NCI-H2227 (cell line): Measurements from ENCODE around the gene STXBP6.
"Not testable (repeated sequence)": the region's sequence is repeated elsewhere in the genome, so short reads cannot be mapped to it uniquely, and the experiment has no call there.

Source experiments
- DNase-seq: peaks from one replicate; lab custom pipeline; 2025; ENCODE audit not compliant: unreplicated experiment; lab: John Stamatoyannopoulos, UW

Gene STXBP6

GRCh38 chr14:24959791-24960331 is 90.1 kb downstream of the STXBP6 start:
- no peak for DNase-seq

DNA sequence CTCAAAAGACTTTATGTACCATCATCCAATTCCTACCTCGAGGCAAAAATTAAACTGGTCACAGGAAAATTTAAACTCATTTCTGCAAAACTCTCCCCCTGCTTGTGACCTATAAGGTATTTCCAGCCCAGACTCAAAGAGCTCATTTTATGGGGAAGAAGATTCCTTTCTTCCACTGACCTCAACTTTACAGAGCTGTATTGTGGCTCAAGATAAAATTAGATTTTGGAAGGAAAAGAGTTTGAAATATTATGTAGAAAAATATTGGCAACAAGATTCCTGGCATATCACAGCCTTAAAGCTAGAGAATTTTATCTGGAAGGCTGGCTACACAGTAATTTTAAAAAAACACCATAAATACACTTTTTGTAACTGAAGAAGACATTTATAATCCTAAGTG is 91.7 kb downstream of the STXBP6 start:
- no peak for DNase-seq

DNA sequence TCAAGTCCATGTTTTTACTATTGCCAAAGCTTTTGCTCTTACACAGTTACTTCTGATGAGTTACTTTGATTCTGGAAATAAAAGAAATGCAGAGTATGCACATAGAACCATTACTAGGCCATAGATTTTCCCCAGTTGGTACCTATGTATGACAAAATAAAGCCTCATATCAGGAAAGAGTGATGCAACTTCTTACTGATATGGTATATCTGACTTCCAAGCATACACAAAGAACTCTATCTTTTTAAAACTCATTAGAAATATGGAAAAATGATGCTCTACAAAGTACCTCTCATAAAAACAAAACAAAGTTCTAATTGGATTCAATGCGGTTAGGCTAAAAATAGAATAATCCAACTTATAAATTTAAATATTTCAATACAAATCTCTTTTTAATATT is 92.1 kb downstream of the STXBP6 start:
- DNase-seq, result no peak

- DNase-seq, result no peak
Observed at GRCh38 chr14:24956104-24956503, 93.8 kb downstream of the STXBP6 start.

- no peak for DNase-seq
Observed at GRCh38 chr14:24954700-24955037, 95.3 kb downstream of the STXBP6 start.

DNA sequence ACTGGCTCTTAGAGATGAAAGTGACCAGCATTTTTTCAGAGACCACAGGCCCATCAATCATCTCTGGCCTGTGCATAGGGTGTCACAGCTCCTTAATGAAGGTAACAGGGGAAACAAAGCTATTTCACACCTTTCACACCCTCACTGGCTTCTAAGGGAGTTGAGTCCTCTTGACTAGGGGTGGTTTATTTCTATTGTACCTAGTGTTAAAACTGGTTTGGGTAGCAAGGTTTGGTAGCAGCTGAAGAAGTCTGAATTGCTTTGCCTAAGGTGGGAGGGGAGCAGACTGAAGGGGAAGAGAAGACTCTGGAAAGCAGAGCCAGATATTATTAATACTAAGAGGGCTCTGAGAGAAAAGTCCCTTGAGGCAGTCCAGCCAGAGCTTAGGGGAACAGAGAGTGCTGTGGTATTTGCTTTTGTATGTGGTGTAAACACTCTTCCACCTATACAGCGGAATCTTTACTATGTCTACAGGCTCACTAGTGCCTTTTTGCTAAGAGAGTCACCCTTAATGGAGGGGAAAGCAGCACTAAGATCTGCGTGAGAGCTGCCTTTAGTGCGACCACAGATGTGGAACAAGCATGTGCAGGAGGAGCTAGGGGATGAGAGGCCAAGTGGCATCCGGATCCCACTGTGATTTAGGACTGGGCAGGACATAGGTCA is 95.8 kb downstream of the STXBP6 start:
- DNase-seq, result no peak

DNA sequence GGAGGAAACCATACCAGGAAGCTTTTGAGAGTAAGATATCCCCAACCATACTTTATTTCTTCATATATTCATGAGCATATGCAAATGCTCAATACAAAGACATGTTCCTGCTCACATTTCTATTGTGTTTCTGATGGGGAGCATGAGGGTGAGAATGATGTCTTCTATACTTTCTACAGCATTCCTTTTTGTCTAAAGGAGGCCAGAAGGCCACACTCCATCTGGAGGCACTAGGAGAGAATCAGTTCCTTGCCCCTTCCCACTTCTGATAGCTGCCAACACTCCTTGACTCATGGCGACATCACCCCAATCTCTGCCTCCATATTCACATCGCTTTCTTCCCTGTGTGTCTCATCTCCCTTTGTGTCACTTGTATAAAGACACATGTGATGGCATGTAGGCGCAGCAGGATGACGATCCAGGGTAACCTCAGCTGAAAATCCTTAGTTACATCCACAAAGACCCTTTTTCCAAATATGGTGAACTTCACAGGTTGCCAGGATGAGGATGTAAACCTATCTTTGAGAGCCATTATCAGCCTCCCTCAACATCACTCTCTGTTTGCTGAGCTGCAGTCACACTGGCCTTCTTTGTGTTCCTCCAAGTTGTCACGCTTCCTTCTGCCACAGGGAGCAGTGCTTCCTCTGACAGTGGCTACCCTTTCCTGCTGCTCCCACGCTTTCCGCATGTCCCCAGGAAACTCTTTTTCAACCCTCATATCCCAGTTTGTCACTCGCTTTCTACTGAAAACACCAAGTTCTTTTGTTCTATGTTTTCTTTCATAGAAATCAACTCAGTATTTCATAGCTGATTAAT is 96.9 kb downstream of the STXBP6 start:
- DNase-seq, result no peak

- no peak for DNase-seq
Observed at GRCh38 chr14:24948261-24948847, 101.6 kb downstream of the STXBP6 start.

DNA sequence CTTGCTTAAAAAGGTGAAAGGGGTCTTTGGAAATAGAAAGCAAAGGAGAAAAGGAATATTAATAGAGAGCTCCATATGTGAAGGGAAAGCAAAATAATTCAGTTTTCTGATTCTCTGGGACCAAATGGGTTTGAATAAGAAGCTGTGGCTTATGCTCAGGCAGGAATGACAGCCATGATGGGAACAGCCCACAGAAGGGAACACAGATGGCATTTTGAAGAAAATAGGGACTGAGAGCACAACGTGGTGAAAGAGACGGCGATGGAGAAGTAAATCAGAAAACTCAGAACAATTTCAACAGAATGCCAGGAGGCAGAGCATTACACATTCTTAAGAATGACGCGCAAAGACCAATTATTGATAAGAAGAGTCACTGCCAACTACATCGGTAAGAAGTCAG is 102.8 kb downstream of the STXBP6 start:
- no peak for DNase-seq

- peak; percentile 16 for DNase-seq
Observed at GRCh38 chr14:24944800-24945199, 105.1 kb downstream of the STXBP6 start.

GRCh38 chr14:24943024-24943423 is 106.9 kb downstream of the STXBP6 start:
- no peak for DNase-seq

- peak; percentile 24 for DNase-seq
Observed at GRCh38 chr14:24941719-24942118, 108.2 kb downstream of the STXBP6 start.

DNA sequence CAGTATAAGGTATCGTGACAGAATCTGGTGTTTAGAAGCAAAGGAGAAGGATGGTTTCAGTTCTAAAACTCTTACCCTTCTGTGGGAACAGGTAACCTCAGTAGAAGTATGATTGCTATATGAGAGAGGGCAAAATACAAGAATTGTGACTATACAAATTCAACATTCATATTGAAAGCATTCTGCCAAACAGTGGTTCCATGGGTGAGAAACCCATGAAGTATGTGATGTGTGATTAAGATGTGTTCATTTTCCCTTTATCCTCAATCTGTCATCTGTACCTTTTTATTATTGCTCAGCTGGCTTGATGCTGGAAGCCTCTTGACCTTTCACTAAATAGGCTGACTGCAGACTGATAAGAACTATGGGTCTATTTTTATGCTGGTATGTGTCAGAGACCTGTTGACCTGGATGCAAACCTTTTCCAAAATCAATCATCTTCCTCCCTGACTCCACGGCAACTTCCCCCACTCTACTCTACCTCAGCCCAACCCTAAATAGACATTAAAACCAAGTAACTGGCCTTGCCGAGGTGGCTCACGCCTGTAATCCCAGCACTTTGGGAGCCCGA is 109.6 kb downstream of the STXBP6 start:
- no peak for DNase-seq

- no peak for DNase-seq
Observed at GRCh38 chr14:24938593-24938992, 111.4 kb downstream of the STXBP6 start.

DNA sequence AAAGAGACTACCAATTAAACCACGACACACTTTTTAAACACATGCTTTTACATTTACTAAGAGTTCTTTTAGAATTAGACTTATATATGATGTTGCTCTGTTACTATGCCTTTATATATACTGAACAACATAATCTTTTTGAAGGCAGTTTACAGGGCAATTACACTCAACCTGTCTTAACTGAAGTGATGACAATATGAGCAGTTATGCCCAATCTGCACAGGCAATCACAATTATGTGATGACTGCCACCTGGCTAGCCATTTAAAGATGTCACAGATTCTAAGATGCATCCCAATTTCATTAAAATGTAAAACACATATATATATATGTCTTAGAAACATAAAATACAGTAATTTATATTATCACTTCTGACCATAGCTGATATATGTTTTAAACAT is 112.6 kb downstream of the STXBP6 start:
- DNase-seq, result no peak

DNA sequence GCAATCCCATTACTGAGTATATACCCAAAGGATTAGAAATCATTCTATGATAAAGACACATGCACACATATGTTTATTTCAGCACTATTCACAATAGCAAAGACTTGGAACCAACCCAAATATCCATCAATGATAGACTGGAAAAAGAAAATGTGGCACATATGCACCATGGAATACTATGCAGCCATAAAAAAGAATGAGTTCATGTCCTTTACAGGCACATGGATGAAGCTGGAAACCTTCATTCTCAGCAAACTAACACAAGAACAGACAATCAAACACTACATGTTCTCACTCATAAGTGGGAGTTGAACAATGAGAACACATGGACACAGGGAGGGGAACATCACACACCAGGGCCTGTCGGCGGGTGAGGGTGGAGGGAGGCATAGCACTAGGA is 113.2 kb downstream of the STXBP6 start:
- DNase-seq, result not testable (repeated sequence)

- DNase-seq, result no peak
Observed at GRCh38 chr14:24935796-24936195, 114.2 kb downstream of the STXBP6 start.

DNA sequence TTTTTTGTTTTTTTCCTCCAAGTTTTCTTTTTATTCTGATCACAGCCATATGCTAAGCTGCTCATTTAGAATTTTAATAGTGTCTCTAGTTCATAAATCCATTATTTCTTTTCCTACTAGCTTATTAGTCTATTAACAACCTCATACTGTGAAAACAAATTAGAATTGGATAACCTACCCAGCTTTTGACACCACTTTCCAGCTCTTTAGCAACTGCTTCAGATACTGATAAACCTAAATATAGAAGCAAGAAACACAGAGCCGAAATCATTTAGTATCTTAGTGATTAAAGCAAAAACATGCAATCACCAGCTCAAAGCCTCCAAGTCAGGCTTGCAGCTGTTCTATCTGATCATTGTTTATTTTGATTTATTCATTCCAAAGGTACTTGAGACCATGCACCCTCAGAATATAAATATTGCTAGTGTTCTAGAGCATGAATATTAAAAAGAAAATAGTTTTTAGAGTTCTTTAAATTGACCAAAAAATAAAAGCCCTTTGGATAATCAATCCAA is 121.5 kb downstream of the STXBP6 start:
- no peak for DNase-seq

GRCh38 chr14:24927809-24928208 is 122.1 kb downstream of the STXBP6 start:
- no peak for DNase-seq

- DNase-seq, result no peak
Observed at GRCh38 chr14:24925771-24926374, 124.1 kb downstream of the STXBP6 start.

- no peak for DNase-seq
Observed at GRCh38 chr14:24924544-24924943, 125.4 kb downstream of the STXBP6 start.
